DOHH2 (cell line): ENCODE measurements around the gene JRKL.

Source experiments
- CTCF ChIP-seq: fragments of 200-600 bp; sonication (generic); IDR thresholded peaks from one replicate; pipeline ENCODE4 v1.5.1; 2014; ENCODE audit warnings: antibody characterized with exemption, mild to moderate bottlenecking, low read depth, low read length; ENCODE audit not compliant: poor library complexity, severe bottlenecking
- EZH2phosphoT487 ChIP-seq: fragments of 200-600 bp; sonication (generic); IDR thresholded peaks from 2 replicates; pipeline ENCODE4 v1.6.1; 2017; ENCODE audit warnings: borderline replicate concordance, mild to moderate bottlenecking, antibody characterized with exemption, low read length, moderate library complexity, mixed read lengths

DNA sequence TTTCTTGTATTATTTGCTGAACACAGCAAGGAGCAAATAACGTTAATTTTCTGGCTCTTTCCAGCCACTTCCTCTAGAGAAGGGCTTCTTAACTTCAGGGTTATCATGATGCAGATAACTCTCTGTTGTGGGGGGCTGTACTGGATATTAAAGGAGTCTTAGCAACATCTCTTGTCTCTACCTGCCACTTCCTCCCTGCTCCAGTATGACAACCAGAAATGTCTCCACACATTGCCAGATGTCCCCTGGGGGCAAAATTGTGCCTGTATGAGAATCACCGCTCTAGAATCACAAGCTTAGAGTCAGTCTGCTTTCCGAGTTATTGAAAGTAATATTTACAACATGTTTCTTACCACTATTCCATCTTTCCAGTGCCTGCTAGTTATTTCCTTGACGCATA is 6.8 kb downstream of the JRKL start:
- TF ChIP-seq CTCF = no peak
- no peak for TF ChIP-seq EZH2phosphoT487
